ENCODE measurements around the gene TBC1D22A.

The TBC1D22A gene

DNA sequence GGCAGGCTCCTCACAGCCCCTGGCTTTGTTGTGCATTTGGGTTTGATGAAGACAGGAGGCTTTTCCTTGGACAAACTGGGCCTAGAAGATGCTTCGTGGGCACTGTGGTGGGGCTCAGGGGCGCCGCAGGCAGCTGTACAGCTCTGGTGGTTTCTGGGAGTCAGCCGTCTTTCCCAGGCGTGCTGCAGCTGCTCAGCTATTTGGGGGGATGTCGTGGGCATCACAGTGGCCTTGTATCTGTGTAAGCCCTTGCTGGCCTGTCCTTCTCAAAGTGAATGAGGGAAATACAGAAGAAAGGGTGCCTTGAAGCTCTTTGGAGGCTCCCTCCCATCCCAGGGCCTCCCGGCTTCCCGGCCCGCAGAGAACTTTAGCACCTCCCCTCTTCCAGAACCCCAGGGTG is 89.5 kb downstream of the TBC1D22A start:
- no peak for FAIRE-seq

DNA sequence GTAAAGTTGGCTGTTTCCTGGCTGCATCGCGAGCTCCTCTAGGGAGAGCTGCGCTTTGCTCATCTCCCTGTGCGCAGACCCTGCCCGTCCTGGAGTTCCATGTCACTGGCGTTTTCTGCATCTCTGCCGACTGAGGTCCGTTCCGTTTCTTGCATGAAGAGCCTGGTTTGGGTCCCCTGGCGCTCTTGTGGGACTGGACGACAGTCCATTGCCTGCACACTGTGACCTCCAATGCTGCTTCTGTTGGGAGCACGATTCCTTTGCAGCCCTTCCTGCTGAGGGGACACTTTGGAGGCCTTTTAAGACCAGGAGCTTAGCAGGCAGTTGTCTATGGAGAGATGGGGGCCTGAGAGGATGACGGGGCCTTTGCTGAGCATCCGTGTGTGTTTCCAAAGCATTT is 90.3 kb downstream of the TBC1D22A start:
- FAIRE-seq, result no peak
- no peak for DNase-seq (ENCODE audit: extremely low spot score, insufficient read length, low read depth)

More for the DNA sequence above, 89.5 kb downstream of the TBC1D22A start:
- DNase-seq (ENCODE audit: extremely low spot score, insufficient read length, low read depth), result no peak

DNA sequence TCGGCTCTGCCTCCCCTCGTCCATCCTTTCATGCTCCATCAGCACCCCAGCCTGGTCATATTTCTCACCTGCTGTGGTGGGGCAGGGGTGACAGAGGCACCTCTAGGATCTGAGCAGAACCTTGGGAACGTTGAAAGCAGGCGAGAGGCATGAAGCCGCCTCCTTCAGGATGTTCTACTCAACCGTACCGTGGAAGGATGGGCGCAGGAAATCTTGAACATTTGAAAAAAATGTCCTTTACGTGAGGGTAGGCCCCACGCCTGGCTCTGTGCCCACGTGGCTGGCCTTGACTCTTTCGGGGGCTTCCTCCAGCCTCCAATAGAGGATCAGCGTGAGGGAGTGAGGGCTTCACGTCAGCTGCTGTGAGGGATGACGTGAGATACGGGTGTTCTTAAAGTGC is 90.7 kb downstream of the TBC1D22A start:
- FAIRE-seq, result no peak
- no peak for DNase-seq (ENCODE audit: extremely low spot score, insufficient read length, low read depth)

DNA sequence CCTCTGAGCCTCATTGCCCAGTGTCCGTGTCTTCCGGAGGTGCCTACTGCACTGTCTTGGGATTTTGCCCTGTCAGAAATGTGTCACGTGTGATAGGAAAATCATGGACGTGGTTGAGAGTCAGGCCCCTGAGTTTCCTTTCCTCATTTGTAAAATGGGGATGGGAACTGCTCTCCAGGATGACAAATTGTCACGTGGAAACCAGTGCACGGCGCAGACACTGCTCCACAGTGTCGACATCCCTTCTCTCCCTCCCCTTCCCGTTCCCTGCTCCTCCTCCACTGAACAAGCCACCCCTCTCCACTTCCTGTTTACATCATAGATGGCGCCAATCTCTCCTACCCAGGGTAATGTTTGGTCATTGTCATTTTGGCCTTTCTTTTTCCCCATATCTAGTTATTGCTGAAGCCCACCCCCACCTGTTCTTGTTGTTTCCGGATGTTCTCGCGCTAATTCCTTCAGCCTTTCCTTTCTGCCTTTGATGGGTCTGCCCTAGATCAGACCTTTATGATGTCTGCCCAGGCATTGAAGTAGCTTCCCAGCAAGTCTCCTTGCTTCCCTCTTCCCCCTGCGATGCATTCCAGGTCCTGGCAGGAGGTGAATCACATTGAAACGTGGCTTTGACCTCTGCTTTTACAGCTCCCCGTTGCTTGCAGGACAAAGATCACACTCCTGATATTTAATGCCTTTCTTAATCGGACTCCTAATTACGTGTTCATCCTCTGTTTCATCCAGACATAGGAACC is 91.8 kb downstream of the TBC1D22A start:
- DNase-seq (ENCODE audit: extremely low spot score, insufficient read length, low read depth), result no peak

DNA sequence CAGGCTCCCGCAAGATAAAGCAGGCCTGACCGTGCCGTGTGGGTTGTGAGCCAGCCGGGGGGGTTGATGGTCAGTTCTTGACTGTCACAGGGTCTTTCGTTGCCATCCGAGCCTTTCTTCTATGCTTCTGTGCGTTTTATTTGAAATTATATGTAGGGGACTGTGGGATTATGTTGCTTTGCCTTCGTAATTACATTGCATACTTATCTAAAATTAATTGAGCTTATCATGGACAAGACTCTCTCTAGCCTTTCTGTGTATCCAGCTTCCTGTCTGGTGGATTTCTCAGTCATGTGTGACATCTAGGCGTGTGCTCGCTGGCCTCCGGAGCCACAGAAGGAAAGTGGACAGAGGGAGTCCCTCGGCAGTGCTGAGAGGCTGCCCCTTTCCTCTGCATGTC is 93.2 kb downstream of the TBC1D22A start:
- no peak for FAIRE-seq
- DNase-seq (ENCODE audit: extremely low spot score, insufficient read length, low read depth), result no peak

More for the DNA sequence above, 91.8 kb downstream of the TBC1D22A start:
- no peak for FAIRE-seq

DNA sequence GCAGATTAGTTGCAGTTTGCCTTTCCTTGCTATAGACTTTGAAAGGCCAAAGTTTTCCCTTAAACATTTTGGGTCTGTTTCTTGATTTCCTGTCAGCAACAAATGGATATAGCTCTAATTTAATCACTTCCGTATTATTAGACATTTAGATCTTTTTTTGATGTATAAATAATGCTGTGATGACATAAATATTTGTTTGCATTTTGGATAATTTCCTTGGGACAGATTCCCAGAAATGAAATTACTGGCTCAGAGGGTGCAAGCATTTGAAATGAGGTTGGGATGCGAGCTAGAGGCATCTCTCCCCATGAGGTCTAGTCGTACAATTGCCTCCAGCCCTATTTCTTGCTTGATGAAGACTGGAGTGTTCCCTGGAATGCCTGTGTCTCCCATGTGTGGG is 94.2 kb downstream of the TBC1D22A start:
- FAIRE-seq (no peak), DNase-seq (ENCODE audit: extremely low spot score, insufficient read length, low read depth) (no peak)

DNA sequence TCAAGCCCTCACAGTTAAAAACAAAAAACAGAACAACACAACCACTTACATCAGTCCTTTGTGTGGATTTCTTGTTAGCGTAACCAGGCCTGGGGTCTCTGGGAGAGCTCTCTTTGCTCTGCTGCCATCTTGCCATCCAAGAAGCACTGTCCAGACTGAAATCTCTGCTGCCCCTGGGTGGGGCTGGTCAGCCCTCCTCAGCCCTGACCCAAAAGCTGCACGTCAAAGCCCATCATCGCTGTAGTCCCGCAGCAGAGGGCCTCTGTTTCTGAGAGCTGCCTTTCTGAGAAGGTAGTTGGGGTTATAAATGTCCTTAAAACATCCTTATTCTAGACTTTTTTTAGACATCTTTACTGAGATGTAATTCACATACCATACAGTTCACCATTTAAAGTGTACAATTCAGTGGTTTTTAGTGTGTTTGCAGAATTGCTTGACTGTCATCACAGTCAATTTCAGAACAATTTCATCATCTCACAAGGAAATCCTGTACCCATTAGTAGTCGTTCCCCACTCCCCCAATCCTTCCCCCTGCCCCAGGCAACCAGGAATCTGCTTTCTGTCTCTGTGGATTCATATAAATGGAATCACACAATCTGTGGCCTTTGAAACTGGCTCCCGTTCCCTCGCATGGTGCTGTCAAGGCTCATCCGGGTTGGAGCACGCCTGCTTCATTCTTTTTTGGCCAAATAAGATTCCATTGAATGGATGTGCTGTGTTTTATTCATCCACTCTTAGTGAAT is 94.9 kb downstream of the TBC1D22A start:
- FAIRE-seq, result no peak
- no peak for DNase-seq (ENCODE audit: extremely low spot score, insufficient read length, low read depth)

DNA sequence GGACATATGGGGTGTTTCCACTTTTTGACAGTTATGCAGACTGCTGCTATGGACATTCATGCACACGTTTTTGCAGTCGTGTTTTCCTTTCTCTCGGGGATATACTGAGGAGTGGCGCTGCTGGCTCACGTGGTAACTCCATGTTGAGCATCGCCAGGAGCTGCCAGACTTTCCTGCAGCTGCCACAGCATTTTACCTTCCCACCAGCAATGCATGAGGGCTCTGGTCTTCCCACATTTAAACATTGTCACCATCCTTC is 95.4 kb downstream of the TBC1D22A start:
- no peak for FAIRE-seq
- no peak for DNase-seq (ENCODE audit: extremely low spot score, insufficient read length, low read depth)

DNA sequence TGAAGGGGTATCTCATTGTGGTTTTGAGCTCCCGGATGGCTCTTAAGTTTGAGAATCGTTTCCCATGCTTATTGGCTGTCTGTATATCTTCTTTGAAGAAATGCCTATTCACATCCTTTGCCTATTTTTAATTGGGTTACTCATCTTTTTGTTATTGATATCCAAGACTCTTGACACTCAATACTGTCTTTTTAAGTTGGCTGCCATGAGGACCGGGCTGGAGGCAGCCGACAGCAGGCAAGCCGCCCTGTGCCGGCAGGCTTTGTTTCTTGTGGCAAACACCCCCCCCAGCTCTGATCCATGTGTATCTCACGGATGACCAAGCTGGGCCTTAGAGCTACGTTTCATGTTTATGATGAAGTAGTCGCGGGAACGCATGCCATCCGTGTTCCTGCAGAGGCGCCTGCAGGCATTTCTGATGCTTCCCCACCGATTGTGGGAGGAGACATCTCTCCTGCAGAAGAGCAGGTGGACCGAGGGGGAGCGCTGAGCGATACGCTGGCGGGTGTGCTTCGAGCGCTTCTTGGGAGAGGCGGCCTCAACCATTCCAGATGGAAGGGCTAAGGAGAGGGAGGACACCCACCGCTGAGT is 95.8 kb downstream of the TBC1D22A start:
- no peak for DNase-seq (ENCODE audit: extremely low spot score, insufficient read length, low read depth)
- FAIRE-seq, result no peak

DNA sequence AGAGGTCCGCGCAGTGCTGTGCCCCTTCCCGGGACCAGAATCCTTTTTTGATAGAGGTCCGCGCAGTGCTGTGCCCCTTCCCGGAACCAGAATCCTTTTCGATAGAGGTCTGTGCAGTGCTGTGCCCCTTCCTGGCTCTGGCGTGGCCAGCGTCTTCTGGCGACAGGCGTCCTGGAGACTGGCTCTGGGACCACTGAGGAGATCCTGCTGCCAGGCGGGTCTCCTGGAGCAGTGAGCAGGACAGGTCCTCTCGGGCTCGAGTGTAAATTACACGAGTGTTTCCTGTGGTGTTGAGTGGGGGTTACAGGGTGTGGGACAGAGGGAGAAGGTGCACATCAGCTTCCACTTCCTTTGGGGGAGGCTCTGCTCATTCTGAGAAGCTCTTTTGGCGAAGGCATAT is 98.1 kb downstream of the TBC1D22A start:
- DNase-seq (ENCODE audit: extremely low spot score, insufficient read length, low read depth), result no peak
- FAIRE-seq, result no peak

DNA sequence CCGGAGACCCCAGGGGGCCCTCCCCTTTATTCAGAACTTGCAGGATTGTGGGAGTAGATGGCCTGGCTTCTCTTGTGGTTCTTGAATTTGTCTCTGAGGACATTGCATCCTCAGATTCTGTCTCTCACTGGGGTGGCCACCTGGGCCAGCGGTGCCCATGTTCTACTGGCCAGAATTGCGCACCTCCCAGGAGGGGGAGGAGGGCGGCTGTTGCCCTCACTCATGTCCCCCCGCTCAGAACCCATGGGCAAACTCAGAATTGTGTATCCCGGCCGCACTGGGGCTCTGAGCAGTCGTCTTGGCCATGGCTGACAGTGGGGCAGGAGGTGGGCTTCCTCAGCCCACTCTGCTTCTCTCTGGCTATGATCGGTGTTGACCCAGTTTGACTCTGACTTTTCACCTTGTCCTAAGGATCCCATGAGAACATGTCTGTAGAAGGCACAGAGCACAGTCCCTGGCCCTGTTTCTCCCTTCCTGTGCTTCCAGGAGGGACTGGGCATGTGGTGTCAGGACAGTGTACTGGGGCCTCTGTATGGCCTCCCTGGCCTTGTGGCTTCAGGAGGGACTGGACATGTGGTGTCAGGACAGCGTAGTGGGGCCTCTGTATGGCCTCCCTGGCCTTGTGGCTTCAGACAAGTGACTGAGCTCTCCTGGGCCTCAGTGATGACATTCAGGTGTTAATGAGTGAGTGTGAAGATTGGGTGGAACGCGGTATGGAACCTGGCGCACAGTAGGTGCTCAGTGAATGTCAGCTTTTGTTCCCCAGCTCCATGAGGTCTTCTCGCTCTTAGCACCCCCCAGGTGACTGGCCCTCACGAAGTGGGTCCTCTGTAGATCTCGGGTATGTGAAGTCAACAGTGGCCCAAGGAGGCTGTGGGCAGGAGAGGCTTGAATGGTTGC is 99.3 kb downstream of the TBC1D22A start:
- DNase-seq (ENCODE audit: extremely low spot score, insufficient read length, low read depth), result no peak
- no peak for FAIRE-seq

DNA sequence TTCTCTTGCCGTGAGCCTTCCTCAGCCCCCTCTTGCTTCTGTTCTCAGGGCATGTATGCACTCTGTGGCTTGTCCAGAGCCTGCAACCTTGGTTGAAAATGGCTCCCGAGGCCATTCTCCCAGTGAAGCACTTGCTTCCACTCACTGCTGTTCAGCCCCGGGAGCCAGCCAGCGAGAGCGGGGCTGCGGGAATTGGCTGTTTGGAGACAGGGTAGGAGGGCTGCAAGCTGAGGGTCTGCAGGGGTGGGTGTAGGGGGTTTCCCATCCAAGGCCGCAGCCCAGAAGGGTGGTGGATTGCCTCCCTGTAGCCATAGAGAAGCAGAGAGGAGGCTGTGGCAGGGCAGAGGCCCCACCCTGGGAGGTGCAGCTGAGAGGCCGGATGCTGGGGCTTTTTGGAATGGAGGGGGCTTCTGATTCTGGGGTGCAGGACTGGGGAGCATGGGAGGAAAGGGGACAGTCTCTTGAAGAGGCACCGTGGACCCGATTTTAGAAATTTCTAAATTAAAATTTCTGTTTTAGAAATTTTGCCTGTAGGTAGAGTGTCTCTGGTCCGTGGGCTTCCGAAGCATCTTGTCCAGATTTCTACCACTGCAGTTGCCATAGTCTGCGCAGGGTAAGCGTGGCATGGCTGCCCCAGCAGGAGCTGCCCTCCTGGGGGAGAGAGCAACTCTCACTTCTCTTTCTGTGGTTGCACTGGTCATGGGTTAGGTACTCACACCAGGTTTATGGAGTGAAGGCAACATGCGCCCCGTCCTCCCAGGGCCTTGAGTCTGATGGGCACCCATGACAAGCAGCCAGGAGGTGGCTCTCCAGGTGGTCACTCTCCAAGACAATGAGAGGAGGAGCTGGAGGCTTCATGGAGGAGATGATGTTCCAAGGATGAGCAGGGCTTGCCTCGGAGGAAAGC is 100.2 kb downstream of the TBC1D22A start:
- DNase-seq (ENCODE audit: extremely low spot score, insufficient read length, low read depth), result no peak
- no peak for FAIRE-seq

DNA sequence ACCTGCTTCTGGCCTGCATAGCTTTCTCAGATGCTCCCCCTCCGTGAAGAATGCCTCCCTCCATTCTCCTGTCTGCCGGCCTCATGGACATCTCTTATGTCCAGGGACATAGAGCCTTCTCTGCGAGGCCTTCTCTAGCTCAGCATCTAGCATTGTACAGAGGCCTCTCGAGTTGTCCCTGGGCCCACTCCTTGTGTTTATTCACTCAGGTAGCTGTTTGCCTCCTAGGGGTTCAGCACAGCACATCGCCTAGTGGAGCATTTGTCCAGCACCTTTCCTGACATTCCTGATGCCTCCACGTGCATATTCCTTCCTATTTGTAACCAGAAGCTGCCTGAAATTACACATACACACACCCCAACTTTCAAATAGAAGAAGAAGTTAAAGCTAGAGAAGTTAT is 101.3 kb downstream of the TBC1D22A start:
- DNase-seq (ENCODE audit: extremely low spot score, insufficient read length, low read depth) (no peak), FAIRE-seq (no peak)

DNA sequence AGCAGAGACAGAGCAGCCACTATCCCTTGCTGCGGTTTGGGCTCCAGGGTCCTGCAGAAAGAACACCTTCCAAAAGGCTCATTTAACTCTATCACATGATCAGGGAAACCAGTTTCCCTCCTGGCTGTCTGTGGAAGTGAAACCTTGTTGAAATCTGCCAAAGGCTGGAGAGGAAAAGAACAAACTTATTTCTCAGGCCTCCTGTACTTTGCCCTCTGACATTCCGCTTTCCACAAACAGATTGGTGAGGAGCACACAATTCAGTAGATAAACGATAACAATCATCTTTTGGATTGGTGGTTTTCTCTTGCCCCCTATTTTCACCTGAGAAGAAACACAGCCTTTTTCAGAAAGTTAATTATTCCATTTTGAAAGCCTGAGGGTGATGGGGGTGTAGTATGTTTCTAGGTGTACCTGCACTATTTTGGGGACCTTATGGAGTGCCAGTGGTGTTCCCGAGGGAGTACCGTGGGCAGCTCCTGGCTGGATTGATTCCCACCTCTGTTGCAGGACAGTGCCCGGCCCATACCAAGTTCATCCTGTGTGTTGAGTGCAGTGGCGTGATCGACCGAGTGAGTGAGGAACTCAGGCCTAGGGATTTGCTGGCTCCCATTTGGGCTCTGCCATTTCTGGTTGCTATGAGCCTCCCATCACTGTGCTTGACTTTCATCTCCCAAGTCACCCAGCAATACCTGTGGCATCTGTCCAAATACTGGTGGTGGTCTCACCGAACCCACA is 102.0 kb downstream of the TBC1D22A start:
- DNase-seq (ENCODE audit: extremely low spot score, insufficient read length, low read depth) (no peak), FAIRE-seq (no peak)

DNA sequence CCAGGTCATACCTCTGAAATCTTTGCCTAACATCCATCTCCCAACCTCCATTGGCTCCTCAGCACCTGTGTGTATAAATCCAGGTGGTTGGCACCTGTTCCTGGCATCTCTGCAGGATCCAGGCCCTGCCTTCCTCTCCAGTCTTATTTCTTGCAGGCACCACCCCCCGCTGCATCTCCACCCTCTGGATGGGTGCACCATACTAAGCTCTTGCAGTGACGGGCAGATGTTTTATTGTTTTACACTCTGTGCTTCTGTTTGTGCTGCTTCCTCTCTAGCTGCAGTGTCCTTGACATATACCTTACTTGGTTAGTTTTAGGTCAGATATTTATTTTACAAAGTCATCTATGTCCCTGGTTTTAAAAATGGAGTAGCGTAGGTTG is 102.6 kb downstream of the TBC1D22A start:
- DNase-seq (ENCODE audit: extremely low spot score, insufficient read length, low read depth) (no peak), FAIRE-seq (no peak)

DNA sequence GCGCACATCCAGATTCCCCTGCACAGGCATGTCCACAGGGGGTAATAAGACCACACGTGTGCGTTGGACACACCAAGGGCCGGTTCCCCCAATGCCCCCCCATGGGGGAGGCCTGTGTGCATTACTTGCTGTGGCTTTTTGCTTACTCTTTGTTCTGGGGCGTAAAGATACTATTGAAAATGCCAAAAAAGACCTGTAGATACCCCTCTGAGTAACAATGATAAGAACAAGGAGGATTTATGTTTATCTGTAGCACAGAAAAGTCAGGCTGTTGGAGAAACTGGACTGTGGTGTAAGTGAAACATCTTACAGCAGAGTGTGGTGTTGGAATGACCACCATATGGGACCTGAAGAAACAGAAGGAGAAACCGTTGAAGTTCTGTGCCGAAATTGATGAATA is 103.2 kb downstream of the TBC1D22A start:
- DNase-seq (ENCODE audit: extremely low spot score, insufficient read length, low read depth), result no peak
- FAIRE-seq, result no peak

DNA sequence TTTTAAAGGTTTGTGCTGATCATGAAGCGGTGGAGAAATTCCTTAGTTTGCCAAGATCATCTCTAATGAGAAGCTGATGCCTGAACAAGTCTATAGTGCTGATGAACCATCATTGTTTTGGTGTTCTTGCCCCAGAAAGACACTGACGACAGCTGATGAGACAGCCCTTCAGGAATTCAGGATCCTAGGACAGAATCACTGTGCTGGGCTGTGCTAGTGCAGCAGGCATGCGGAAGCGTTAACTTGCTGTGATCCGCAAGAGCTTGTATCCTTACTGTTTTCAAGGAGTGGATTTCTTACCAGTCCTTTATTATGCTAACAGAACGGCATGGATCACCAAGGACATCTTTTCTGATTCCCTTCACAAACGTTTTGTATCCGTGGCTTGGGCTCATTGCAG is 104.1 kb downstream of the TBC1D22A start:
- DNase-seq (ENCODE audit: extremely low spot score, insufficient read length, low read depth), result no peak
- FAIRE-seq, result no peak

DNA sequence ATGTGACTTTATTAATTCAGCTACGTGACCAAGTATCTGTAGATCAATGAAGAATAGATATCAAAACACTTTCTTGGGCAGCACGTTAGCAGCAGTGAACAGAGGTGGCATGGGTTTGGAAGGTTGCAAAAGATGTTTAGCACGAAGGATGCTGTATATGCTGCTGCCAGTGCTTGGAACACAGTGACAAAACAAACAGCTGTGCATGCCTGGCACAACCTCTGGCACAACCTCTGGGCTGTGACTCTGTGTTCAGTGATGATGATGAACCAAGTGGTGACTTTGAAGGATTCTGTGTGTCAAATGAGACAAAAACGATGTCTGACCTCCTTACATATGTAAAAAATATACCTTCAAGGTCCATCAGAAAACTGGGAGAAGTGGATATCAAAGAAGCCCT is 104.7 kb downstream of the TBC1D22A start:
- FAIRE-seq, result no peak

DNA sequence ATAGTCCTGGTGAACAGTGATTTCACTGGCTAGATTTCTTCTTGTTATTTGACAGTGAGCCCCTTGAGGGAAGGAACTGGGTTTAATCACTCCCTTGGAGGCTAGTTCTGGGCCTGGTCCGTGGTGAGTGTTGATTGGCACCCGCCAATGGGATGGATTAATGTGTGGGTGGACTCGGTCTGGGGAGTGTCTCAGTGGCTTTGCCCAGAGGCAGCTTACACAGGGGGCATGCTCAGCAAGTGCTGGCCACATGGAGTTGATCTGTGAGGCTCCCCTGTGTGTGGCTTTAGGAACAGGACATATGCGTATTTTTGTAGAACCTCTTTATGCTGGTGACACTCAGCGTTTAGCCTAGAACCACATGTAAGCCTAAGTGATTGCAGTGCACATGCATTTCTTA is 106.9 kb downstream of the TBC1D22A start:
- DNase-seq (ENCODE audit: extremely low spot score, insufficient read length, low read depth) (no peak), FAIRE-seq (no peak)

More for the DNA sequence above, 104.7 kb downstream of the TBC1D22A start:
- DNase-seq (ENCODE audit: extremely low spot score, insufficient read length, low read depth), result no peak
